GM19099 (cell line): ENCODE measurements around the gene AFF3.

Source experiments
- POLR2A ChIP-seq: IDR thresholded peaks from 3 replicates; pipeline ENCODE4 v1.6.1; 2011; ENCODE audit warnings: low read depth; ENCODE audit not compliant: insufficient read length; ENCODE audit errors: extremely low read depth

Gene AFF3

GRCh38 chr2:100142393-100142792 is at the start of gene AFF3:
Gene AFF3 (minus strand): TSS chr2:100142590. CDS start chr2:100104454, 38,136 bp downstream.
- TF ChIP-seq POLR2A: no peak

- TF ChIP-seq POLR2A: no peak
Observed at GRCh38 chr2:100189387-100189786, 47.0 kb upstream of the AFF3 start.

GRCh38 chr2:100188326-100188725 is 45.9 kb upstream of the AFF3 start:
- no peak for TF ChIP-seq POLR2A

- TF ChIP-seq POLR2A: no peak
Observed at GRCh38 chr2:100186126-100186525, 43.7 kb upstream of the AFF3 start.

GRCh38 chr2:100185516-100185915 is 43.1 kb upstream of the AFF3 start:
- no peak for TF ChIP-seq POLR2A

DNA sequence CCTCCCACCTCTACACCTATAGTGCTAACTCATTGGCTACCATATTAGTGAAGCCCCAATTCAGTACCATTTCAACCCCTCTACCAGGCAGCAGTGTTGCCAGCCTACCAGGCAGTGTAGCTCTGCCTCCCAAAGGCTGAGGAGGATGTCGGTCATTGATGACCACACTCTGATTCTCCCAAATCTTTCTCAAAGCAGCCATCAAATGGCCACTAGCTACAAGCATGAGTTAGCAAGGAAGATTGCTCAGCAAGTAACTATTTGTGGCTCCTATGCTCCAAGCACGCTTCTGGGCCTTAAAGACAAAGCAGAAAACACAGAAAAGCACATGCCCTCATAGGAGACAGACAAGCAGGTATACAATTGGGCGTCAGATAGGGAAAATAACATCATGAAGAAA is 42.7 kb upstream of the AFF3 start:
- TF ChIP-seq POLR2A: no peak

DNA sequence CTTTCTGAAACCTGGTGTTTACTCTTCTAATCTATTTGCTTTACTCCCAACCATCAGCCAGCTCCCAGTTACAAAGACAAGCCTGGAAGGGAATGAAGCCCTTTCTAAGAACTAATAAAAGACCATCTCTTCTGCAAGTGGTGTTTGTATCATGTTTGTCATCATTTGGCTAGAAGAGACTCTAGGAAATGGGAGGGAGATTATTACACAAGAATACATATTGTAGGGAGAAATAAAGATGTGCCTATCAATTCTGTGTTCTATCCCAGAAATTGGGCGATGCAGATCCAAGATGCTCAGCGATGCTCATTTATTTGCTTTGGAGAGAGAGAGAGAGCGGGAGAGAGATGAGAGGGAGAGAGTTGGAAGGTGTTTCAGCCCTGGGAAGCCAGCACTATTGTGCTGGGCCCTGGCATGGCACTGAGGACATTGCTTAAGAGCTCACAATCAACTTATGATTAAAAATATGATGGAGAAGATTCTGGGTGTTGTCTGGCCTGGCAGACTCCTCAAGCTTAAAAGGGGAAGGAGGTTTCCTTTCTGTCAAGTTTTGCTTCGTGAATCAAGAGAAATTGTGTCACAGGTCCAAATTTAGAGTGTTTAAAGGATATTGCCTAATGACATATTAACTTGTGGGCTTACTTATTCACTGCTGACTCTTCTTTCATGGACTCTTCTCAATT is 41.8 kb upstream of the AFF3 start:
- TF ChIP-seq POLR2A: no peak

DNA sequence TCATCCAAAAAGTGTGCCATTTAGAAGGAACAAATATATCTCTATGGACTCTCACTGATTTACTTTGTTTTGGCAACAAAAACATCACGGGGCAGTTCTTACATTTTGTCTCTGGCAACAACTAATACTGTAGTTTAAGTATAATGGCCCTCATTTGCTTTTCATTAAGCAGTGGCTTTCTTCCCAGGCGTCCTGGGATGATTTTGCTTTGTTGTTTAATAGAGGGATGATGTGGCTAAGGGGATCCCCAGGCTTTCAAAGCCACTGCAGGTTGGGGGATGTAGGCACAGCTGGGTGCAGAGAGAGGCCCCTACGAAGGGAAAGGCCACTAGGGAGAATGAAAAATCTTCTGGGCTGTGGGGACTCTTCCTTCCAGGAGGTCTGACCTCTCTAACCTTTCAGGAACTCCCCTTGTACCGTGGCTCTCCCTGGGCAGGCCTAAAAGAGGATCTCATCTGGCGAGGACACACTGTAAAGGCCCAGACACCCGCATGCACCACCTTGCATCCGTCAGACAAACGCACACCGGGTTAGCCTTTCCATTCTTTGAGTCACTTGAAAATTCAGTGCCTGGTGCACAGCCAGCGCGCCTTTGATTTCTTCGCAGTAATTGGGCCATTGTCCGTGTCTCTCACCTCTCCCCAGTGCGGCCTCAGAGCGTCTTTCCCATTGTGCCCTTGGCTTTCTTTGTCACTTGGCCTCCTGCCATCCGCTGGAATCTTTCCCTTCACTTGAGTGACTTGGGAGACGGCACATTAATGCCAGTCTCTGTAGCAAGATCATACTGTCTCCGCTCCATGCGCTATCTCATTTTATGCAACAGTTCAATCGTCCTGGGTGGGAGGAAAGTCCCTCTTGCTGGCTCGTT is 40.3 kb upstream of the AFF3 start:
- no peak for TF ChIP-seq POLR2A

GRCh38 chr2:100180503-100180902 is 38.1 kb upstream of the AFF3 start:
- TF ChIP-seq POLR2A: no peak

DNA sequence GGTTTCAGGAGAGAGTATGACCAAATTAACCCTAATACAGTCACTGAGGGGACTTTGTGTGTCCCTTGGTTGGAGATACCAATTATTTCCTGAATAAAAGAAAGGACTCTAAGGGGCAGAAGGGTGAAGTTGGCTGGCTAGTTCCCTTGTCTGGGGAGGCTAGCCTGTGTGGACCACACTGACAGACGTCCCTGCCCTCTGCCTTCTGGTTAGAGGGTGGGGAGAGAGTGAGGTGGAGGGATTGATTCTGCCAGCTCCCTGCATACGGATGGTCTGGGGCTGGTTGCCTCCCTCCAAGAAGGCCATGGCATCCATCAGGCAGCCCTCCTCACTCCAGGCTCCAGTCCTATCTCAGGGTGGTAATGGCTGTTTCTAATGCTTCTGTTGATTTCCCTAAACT is 37.4 kb upstream of the AFF3 start:
- TF ChIP-seq POLR2A: no peak

DNA sequence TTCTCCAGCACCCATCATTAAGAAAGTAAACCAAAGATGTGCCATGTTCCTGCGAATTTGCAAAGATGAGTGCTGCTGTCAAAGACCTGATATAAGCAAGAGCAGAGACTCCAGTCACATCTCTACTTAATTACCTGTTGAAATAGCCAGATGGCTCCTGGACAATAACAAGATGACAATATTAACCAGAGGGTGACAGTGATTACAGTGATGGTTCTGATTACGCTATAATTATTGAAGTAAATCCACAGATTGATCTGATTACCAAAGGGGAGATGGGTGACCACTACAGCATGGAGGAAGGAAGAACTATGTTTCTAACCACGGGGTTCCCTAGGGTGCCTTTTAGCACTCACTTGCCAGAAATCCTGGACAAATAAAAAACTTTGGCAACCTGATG is 36.5 kb upstream of the AFF3 start:
- no peak for TF ChIP-seq POLR2A

- no peak for TF ChIP-seq POLR2A
Observed at GRCh38 chr2:100178085-100178788, 35.8 kb upstream of the AFF3 start.

GRCh38 chr2:100176925-100177324 is 34.5 kb upstream of the AFF3 start:
- no peak for TF ChIP-seq POLR2A

DNA sequence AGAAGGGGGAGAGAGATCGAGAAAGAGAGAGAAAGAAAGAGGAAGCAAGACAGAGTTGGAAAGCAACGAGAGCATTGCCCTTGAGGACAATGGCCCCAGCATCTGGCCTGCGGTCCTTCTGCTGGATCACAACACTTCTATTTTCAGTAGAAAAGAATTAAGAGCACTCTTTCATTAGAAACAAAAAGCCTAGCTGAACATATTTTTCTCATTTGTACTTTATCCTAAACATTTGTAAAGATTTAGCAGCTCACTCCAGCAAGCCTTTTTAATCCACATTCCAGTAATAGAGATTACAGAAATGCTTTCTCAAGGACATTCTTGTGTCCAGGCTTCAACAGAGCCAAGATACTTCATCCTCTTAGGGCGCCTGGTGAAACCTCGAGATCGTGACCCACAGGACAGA is 31.6 kb upstream of the AFF3 start:
- no peak for TF ChIP-seq POLR2A

DNA sequence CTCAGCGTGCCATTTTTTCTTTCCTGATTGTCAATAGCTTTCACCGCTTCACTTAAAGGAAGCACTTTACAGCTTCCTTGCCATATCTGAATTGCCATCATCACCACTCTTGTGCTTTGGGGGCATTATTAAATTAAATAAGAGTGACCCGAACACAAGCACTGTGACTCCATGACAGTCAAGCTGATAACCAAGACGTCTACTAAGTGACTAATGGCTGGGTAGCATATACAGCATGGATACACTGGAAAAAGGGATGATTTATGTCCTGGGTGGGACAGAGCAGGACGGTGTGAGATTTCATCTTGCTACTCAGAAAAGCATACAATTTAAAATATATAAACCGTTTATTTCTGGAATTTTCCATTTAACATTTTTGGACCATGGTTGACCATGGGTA is 24.3 kb upstream of the AFF3 start:
- no peak for TF ChIP-seq POLR2A

- no peak for TF ChIP-seq POLR2A
Observed at GRCh38 chr2:100163605-100164004, 21.2 kb upstream of the AFF3 start.
